ENCODE measurements around the gene CDHR2.
"Not testable (repeated sequence)": the region's sequence is repeated elsewhere in the genome, so short reads cannot be mapped to it uniquely, and the experiment has no call there.

Gene CDHR2

DNA sequence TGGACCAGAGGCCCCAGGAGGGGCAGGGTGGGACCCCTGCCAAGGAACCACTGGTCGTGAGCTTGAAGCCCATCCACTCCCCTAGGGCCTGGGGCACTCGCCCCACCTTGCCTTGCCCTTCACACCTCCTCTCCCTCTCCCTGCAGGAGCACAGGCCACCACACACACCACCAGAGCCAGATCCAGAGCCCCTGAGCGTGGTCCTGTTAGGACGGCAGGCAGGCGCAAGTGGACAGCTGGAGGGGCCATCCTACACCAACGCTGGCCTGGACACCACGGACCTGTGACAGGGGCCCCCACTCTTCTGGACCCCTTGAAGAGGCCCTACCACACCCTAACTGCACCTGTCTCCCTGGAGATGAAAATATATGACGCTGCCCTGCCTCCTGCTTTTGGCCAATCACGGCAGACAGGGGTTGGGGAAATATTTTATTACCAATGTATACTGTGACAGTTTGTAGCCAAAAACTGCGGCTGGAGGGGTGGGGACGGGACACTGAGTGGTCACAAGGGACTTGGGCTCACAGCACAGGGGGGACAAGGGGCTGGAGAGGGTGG, 46.3 kb downstream of the CDHR2 start:
- no peak overlapping the region for H3K4me3 ChIP-seq
- H3K27me3 ChIP-seq = peaks cover 0 to 70% of the 10 kb centered on the region in 2 donors
- no peaks in the 10 kb centered on the region for H3K9me3 ChIP-seq
- H3K4me1 ChIP-seq = peaks cover 0 to 11% (median 3%) of the 10 kb centered on the region in 4 donors
- no peaks in the 10 kb centered on the region for H3K36me3 ChIP-seq
- intact Hi-C loops (cut with DNase I; ENCODE audit: low total_unique reads) = no loop called here
- H3K27ac ChIP-seq = no peak overlapping the region
- TF ChIP-seq, protein P1, sequence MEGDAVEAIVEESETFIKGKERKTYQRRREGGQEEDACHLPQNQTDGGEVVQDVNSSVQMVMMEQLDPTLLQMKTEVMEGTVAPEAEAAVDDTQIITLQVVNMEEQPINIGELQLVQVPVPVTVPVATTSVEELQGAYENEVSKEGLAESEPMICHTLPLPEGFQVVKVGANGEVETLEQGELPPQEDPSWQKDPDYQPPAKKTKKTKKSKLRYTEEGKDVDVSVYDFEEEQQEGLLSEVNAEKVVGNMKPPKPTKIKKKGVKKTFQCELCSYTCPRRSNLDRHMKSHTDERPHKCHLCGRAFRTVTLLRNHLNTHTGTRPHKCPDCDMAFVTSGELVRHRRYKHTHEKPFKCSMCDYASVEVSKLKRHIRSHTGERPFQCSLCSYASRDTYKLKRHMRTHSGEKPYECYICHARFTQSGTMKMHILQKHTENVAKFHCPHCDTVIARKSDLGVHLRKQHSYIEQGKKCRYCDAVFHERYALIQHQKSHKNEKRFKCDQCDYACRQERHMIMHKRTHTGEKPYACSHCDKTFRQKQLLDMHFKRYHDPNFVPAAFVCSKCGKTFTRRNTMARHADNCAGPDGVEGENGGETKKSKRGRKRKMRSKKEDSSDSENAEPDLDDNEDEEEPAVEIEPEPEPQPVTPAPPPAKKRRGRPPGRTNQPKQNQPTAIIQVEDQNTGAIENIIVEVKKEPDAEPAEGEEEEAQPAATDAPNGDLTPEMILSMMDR (IDR thresholded peaks at IDR 0.05) = no peak
- DNase-seq = no peak

DNA sequence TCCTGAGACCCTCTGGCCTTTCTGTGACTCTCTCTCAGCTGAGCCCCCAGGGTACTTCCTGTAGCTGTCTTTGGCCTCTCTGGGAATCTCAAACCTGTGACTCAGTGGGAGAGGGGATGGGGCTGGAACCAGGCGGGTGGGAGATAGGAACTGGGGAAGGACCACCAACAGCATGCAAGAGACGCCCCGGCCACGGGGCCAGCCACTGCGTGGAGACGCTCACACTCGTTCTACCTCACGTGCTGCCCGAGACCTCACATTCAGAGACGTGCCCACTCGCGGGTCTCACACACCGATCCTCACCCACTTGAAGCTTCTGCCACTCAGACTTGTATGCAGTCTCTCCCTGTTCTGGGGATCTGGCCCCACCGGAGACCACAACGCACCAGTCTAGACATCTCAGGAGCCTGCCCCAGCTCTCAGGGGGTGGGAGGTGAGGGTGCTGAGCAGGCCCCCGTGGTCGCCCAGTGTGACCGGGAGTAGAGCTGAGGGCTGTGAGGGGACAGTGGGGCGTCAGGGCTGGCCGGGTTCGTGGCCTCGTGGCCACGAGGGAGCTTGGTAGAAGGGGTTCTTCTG, 47.0 kb downstream of the CDHR2 start:
- H3K4me3 ChIP-seq = no peak overlapping the region
- intact Hi-C loops (cut with DNase I; ENCODE audit: low total_unique reads) = no loop called here
- peaks cover 0 to 11% (median 3%) of the 10 kb centered on the region in 4 donors for H3K4me1 ChIP-seq
- no peaks in the 10 kb centered on the region for H3K36me3 ChIP-seq
- H3K27ac ChIP-seq = no peak overlapping the region
- TF ChIP-seq, protein P1 (IDR thresholded peaks at IDR 0.05) = no peak
- no peak for DNase-seq
- no peaks in the 10 kb centered on the region for H3K9me3 ChIP-seq
- H3K27me3 ChIP-seq = peaks cover 0 to 71% of the 10 kb centered on the region in 2 donors

DNA sequence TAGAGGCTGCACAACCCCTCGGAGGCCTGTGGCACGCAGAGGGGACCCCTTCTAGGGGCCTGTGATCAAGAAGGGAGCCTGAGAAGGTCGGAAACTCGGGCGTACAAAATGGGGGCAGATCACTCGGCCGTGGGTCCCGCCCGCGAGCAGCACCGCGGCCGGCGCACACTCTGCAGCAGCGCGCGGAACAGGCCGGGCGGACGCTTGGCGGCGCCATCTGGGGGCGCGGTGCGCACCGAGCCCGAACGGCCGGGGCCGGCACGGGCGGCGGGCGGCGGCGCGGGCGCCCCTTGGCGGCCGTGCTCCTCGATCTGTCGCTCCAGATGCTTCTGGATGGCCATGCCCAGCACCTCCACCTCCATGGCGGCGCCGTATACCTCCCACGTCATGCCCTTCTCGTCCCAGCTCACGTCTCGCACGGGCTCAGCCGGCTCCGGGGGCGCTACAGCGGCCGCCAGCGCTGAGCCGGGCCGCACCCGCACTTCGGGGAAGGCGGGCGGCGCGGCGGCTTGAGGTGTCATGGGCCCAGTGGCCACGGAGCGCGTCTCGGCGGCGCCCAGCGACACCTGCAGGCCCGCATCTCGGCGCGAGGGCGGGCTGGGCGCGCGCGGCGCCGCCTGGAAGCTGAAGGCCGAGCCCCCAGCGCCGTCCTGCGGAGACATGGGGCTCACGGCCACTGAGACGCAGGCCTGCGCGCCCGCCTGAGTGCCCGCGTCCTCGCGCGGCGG, 47.7 kb downstream of the CDHR2 start:
- no peak overlapping the region for H3K27ac ChIP-seq
- intact Hi-C loops (cut with DNase I; ENCODE audit: low total_unique reads) = no loop called here
- H3K4me3 ChIP-seq = peak overlapping the region in 1 of 2 donors; percentile 39
- TF ChIP-seq, protein P1 (IDR thresholded peaks at IDR 0.05) = no peak
- no peak for DNase-seq
- no peaks in the 10 kb centered on the region for H3K36me3 ChIP-seq
- peaks cover 0 to 11% (median 3%) of the 10 kb centered on the region in 4 donors for H3K4me1 ChIP-seq
- H3K9me3 ChIP-seq = no peaks in the 10 kb centered on the region
- peaks cover 0 to 71% of the 10 kb centered on the region in 2 donors for H3K27me3 ChIP-seq

DNA sequence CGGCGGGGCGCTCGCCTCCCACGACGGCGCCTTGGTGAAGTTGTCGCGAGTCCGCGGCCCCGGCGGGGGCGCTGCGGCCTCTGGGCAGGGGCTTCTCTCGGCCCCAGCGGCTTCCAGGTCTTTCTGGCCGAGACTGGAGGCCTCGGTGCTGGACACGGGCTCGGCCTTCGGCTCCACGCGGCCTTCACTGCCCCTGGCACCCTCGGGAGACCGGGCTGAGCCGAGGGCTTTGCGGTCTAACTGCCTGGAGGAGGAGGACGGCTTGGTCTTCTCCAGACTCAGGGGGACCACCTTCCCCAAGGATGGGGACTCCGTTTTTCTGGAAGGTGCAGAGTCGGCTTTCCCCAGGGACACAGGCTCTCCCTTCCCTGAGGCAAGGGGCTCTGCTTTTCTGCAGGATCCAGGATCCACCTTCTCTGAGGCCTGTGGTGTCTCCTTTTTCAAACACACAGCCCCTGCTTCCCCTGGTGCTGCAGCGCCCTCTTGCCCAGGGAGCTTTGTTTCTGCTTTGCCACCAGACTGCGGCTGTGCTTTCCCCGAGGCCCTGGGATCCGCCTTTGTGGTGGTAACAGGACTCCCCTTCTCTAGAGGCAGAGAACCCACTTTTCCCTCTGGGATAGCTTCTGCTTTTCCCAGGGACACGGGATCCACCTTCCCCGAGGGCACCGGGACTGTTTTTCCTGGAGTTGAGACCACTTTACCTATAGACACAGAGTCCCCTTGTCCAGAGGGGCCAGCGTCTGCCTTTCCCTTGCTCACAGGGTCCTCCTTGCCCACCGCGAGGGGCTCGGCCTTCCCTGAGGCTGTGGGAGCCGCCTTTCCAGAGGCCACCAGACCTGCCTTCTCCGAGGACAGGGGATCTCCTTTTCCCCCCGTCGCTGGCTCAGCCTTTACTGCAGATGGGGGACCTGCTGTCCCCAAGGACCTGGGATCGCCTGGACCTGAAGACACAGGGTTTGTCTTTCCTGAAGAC, 48.6 kb downstream of the CDHR2 start:
- Histone ChIP-seq H3K27ac (no peak overlapping the region), H3K27me3 (peaks cover 0 to 75% of the 10 kb centered on the region in 2 donors), H3K9me3 (no peaks in the 10 kb centered on the region), H3K4me1 (peaks cover 0 to 11% (median 3%) of the 10 kb centered on the region in 4 donors), H3K4me3 (peak overlapping the region in 1 of 2 donors; percentile 39), H3K36me3 (no peaks in the 10 kb centered on the region)
- no peak for DNase-seq
- intact Hi-C loops (cut with DNase I; ENCODE audit: low total_unique reads) = no loop called here
- TF ChIP-seq, protein P1 (IDR thresholded peaks at IDR 0.05) = no peak

DNA sequence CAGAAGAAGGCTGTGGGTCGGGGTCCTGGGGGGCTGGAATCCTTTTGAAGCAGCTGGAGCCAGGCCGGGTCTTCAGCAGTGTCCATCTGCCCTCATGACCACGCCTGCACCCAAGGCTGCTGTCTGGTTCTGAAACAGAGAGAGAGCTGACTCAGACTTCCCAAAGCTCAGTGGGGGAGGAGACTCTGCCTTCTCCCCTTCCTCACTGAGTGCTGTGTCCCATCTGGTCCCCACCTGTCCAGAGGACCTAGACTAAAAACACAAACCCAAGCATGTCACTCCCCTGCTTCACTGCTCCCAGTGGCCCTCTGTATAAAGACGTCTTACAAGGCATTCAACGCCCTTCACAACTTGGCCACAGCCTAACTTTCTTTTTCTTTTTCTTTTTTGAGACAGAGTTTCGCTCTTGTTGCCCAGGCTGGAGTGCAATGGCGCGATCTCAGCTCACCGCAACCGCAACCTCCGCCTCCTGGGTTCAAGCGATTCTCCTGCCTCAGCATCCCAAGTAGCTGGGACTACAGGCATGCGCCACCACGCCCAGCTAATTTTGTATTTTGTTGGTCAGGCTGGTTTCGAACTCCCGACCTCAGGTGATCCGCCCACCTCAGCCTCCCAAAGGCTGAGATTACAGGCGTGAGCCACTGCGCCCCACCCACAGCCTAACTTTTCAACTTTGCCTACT, 50.7 kb downstream of the CDHR2 start:
- H3K9me3 ChIP-seq; H3K36me3 ChIP-seq; H3K27ac ChIP-seq; intact Hi-C loops (cut with DNase I; ENCODE audit: low total_unique reads); H3K4me3 ChIP-seq; DNase-seq: not testable (repeated sequence)
- peaks cover 0 to 11% (median 3%) of the 10 kb centered on the region in 4 donors for H3K4me1 ChIP-seq
- H3K27me3 ChIP-seq = peaks cover 0 to 67% of the 10 kb centered on the region in 2 donors
